HepG2 (cell line): ENCODE measurements around the gene CYP4V2. TPM values are rescaled to one million over a fixed set of nuclear protein-coding genes. Genes with fewer than 3 reads are reported as not detected.

Experiments
- AGO2 ChIP-seq: fragments of 200-400 bp; formaldehyde crosslinking; optimal IDR thresholded peaks from 2 replicates; pipeline ENCODE3; 2017; ENCODE audit warnings: mild to moderate bottlenecking, low read depth, low read length, moderate library complexity
- KDM3A ChIP-seq: IDR thresholded peaks from 2 replicates; pipeline ENCODE4 v1.6.1; 2018; ENCODE audit warnings: low read depth, missing compliant biosample characterization
- ZFP36L1 ChIP-seq: sonication (generic); formaldehyde crosslinking; IDR thresholded peaks from 2 replicates; pipeline ENCODE4 v1.8.0; 2022; ENCODE audit warnings: mild to moderate bottlenecking, missing genetic modification reagents, moderate library complexity
- ZNF10 ChIP-seq: sonication (generic); formaldehyde crosslinking; IDR thresholded peaks from 2 replicates; pipeline ENCODE4 v1.4.0; 2020; ENCODE audit warnings: mild to moderate bottlenecking, low read depth, missing genetic modification reagents, borderline replicate concordance
- ZNF12 ChIP-seq: sonication (generic); formaldehyde crosslinking; IDR thresholded peaks from 2 replicates; pipeline ENCODE4 v1.5.0; 2020; ENCODE audit warnings: missing genetic modification reagents
- ZNF282 ChIP-seq: fragments of 450-650 bp; IDR thresholded peaks from 2 replicates; pipeline ENCODE4 v1.6.1; 2018; ENCODE audit not compliant: partially characterized antibody
- ZNF546 ChIP-seq: sonication (generic); formaldehyde crosslinking; conservative IDR thresholded peaks from 2 replicates; pipeline ENCODE4 v1.8.1; 2023; ENCODE audit warnings: mild to moderate bottlenecking, missing genetic modification reagents
- ZNF766 ChIP-seq: sonication (generic); formaldehyde crosslinking; IDR thresholded peaks from 2 replicates; pipeline ENCODE4 v1.5.0; 2020; ENCODE audit warnings: missing genetic modification reagents, borderline replicate concordance
- polyA plus RNA-seq, 8 experiments: library from polyadenylated mRNA; depleted of rRNA in 3 of 8; stranded (reverse) in 7 of 8; unstranded in 1 of 8; fragments of >200 nt; fragmentation: Illumina TruSeq in 4 of 8; extraction: Trizol in 4 of 8; gene quantifications; 2 replicates each; pipeline versions ENCODE4 v1.2.1 to v1.2.3, GENCODE V29; 2011 to 2016; ENCODE audit warnings: low read depth in 4 of 8, missing spikeins in 1 of 8, mixed read lengths in 1 of 8; ENCODE audit not compliant: insufficient read depth in 1 of 8
- total RNA-seq, 5 experiments: library from RNA; depleted of rRNA; stranded (reverse); fragments of >200 nt; fragmentation: Illumina TruSeq; extraction: Trizol; gene quantifications; 2 replicates each; pipeline ENCODE4 v1.2.3, GENCODE V29; 2016; ENCODE audit warnings: low read depth in 1 of 5
- TF ChIP-seq, protein P1 (sequence below): sonication (generic); formaldehyde crosslinking; IDR thresholded peaks from 2 replicates; pipeline ENCODE4 v1.4.0; 2020; ENCODE audit warnings: missing genetic modification reagents, mild to moderate bottlenecking, borderline replicate concordance
- TF ChIP-seq, protein P2 (sequence below): sonication (generic); formaldehyde crosslinking; IDR thresholded peaks from one replicate; pipeline ENCODE4 v1.5.1; 2020; ENCODE audit warnings: mild to moderate bottlenecking, missing genetic modification reagents; ENCODE audit errors: not compliant biosample characterization
- TF ChIP-seq, protein P3 (sequence below): sonication (generic); formaldehyde crosslinking; IDR thresholded peaks from 2 replicates; pipeline ENCODE4 v1.5.1; 2020; ENCODE audit warnings: missing genetic modification reagents, mild to moderate bottlenecking, borderline replicate concordance
- TF ChIP-seq, protein P4 (sequence below): sonication (generic); formaldehyde crosslinking; IDR thresholded peaks from 2 replicates; pipeline ENCODE4 v1.8.1; 2023; ENCODE audit warnings: mild to moderate bottlenecking, missing genetic modification reagents, borderline replicate concordance
- TF ChIP-seq, protein P5 (sequence below): IDR thresholded peaks from 2 replicates; pipeline ENCODE4 v1.6.1; 2016; ENCODE audit warnings: missing compliant biosample characterization, missing genetic modification reagents, borderline replicate concordance

The CYP4V2 gene
- total and polyA plus RNA-seq, 2 of the 13 experiments (the other 11 are each of a cell fraction or from before 2014, with no cell fraction given), result 4.7 to 7.2 TPM

DNA sequence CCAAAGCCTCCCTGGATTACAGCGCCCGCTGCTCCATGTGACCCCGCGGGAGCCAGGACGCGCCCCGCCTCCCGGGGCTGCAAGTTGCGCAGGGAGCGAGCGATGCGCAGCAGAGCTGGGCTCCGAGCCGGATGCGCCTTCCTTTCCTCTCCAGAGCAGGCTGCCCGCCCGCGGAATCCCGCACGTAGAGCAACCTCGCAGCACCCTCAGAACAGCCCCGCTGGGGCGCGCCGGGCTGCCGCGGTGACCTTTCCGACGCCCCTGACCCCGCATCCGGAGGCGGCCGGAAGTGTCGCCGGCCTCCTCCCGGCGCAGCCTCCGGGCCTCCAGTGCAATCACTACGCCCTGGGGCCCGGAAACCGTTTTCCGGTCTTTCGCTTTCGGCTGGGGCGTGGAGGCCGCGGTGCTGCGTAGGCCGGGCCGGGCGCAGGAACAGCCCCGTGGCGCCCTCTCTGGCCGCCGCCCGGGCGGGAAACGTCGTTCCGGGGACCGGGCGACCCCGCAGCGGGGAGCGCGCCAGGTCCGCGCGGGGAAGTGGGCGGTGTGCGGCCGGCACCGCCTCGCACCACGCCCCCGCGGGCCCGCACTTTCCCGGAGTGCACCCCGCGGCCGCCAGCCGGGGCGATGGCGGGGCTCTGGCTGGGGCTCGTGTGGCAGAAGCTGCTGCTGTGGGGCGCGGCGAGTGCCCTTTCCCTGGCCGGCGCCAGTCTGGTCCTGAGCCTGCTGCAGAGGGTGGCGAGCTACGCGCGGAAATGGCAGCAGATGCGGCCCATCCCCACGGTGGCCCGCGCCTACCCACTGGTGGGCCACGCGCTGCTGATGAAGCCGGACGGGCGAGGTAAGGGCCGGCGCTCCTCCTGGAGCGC lies at the start of gene CYP4V2 (continued):
- TF ChIP-seq, protein P1, sequence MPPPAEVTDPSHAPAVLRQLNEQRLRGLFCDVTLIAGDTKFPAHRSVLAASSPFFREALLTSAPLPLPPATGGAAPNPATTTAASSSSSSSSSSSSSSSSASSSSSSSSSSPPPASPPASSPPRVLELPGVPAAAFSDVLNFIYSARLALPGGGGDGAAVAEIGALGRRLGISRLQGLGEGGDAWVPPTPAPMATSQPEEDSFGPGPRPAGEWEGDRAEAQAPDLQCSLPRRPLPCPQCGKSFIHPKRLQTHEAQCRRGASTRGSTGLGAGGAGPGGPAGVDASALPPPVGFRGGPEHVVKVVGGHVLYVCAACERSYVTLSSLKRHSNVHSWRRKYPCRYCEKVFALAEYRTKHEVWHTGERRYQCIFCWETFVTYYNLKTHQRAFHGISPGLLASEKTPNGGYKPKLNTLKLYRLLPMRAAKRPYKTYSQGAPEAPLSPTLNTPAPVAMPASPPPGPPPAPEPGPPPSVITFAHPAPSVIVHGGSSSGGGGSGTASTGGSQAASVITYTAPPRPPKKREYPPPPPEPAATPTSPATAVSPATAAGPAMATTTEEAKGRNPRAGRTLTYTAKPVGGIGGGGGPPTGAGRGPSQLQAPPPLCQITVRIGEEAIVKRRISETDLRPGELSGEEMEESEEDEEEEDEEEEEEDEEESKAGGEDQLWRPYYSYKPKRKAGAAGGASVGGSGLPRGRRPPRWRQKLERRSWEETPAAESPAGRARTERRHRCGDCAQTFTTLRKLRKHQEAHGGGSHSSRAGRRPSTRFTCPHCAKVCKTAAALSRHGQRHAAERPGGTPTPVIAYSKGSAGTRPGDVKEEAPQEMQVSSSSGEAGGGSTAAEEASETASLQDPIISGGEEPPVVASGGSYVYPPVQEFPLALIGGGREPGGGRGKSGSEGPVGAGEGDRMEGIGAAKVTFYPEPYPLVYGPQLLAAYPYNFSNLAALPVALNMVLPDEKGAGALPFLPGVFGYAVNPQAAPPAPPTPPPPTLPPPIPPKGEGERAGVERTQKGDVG (CRISPR knock-in tag), result 0 out of 2 replicates have a peak, but pooled peaks have one; percentile 27
- TF ChIP-seq ZNF766 (CRISPR knock-in tag) (peak; percentile 77), ZFP36L1 (CRISPR knock-in tag) (no peak; the same call in 1 of the 2 replicates), ZNF10 (CRISPR knock-in tag) (no peak), ZNF546 (CRISPR knock-in tag) (no peak), ZNF282 (no peak), AGO2 (no peak), KDM3A (peak; percentile 19), ZNF12 (CRISPR knock-in tag) (0 out of 2 replicates have a peak, but pooled peaks have one; percentile 14)
- TF ChIP-seq, protein P2, sequence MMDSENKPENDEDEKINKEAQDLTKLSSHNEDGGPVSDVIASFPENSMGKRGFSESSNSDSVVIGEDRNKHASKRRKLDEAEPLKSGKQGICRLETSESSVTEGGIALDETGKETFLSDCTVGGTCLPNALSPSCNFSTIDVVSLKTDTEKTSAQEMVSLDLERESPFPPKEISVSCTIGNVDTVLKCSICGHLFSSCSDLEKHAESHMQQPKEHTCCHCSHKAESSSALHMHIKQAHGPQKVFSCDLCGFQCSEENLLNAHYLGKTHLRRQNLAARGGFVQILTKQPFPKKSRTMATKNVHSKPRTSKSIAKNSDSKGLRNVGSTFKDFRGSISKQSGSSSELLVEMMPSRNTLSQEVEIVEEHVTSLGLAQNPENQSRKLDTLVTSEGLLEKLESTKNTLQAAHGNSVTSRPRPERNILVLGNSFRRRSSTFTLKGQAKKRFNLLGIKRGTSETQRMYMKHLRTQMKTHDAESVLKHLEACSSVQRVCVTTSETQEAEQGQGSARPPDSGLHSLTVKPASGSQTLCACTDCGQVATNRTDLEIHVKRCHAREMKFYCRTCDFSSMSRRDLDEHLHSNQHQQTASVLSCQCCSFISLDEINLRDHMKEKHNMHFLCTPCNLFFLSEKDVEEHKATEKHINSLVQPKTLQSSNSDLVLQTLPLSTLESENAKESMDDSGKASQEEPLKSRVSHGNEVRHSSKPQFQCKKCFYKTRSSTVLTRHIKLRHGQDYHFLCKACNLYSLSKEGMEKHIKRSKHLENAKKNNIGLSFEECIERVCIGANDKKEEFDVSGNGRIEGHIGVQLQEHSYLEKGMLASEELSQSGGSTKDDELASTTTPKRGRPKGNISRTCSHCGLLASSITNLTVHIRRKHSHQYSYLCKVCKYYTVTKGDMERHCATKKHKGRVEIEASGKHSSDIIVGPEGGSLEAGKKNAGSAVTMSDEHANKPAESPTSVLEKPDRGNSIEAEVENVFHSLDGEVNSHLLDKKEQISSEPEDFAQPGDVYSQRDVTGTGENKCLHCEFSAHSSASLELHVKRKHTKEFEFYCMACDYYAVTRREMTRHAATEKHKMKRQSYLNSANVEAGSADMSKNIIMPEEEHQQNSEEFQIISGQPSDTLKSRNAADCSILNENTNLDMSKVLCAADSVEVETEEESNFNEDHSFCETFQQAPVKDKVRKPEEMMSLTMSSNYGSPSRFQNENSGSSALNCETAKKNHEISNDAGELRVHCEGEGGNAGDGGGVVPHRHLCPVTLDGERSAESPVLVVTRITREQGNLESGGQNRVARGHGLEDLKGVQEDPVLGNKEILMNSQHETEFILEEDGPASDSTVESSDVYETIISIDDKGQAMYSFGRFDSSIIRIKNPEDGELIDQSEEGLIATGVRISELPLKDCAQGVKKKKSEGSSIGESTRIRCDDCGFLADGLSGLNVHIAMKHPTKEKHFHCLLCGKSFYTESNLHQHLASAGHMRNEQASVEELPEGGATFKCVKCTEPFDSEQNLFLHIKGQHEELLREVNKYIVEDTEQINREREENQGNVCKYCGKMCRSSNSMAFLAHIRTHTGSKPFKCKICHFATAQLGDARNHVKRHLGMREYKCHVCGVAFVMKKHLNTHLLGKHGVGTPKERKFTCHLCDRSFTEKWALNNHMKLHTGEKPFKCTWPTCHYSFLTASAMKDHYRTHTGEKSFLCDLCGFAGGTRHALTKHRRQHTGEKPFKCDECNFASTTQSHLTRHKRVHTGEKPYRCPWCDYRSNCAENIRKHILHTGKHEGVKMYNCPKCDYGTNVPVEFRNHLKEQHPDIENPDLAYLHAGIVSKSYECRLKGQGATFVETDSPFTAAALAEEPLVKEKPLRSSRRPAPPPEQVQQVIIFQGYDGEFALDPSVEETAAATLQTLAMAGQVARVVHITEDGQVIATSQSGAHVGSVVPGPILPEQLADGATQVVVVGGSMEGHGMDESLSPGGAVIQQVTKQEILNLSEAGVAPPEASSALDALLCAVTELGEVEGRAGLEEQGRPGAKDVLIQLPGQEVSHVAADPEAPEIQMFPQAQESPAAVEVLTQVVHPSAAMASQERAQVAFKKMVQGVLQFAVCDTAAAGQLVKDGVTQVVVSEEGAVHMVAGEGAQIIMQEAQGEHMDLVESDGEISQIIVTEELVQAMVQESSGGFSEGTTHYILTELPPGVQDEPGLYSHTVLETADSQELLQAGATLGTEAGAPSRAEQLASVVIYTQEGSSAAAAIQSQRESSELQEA (CRISPR knock-in tag), result peak; percentile 38
- TF ChIP-seq, protein P3, sequence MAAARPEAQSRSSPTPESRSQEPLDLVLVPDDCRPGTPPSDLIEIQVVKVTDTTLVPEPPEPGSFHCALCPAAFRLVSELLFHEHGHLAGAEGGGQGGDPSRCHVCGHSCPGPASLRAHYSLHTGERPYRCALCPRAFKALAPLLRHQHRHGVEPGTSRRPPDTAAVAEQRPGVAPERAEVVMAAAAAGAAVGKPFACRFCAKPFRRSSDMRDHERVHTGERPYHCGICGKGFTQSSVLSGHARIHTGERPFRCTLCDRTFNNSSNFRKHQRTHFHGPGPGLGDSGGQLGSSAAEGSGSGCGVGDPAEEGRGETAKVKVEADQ, result peak; percentile 53; the same call in 1 of the 2 replicates
- TF ChIP-seq, protein P4, sequence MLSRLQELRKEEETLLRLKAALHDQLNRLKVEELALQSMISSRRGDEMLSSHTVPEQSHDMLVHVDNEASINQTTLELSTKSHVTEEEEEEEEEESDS (CRISPR knock-in tag), result no peak
- TF ChIP-seq, protein P5, sequence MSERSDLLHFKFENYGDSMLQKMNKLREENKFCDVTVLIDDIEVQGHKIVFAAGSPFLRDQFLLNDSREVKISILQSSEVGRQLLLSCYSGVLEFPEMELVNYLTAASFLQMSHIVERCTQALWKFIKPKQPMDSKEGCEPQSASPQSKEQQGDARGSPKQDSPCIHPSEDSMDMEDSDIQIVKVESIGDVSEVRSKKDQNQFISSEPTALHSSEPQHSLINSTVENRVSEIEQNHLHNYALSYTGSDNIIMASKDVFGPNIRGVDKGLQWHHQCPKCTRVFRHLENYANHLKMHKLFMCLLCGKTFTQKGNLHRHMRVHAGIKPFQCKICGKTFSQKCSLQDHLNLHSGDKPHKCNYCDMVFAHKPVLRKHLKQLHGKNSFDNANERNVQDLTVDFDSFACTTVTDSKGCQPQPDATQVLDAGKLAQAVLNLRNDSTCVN (CRISPR knock-in tag), result 0 out of 2 replicates have a peak, but pooled peaks have one; percentile 20
